Myocyte (in vitro differentiated cells): ENCODE data around the gene DNER. TPM values are rescaled to one million over a fixed set of nuclear protein-coding genes. Genes with fewer than 3 reads are reported as not detected.
"Not testable (repeated sequence)": the region's sequence is repeated elsewhere in the genome, so short reads cannot be mapped to it uniquely, and the experiment has no call there.

Experiments
- DNase-seq: peaks from one replicate; pipeline ENCODE4 v3.0.0-alpha.2; 2012; ENCODE audit warnings: low read depth
- total RNA-seq: library from RNA; depleted of rRNA; stranded (reverse); fragments of >200 nt; gene quantifications from 2 replicates; pipeline ENCODE4 v1.2.3, GENCODE V29; 2014

The DNER gene
- total RNA-seq, 1 donor from 2014 or later: 0.05 TPM

- DNase-seq: peak; percentile 72
These were observed 370.2 kb downstream of the DNER start for GRCh38 chr2:229344151-229344551.

DNA sequence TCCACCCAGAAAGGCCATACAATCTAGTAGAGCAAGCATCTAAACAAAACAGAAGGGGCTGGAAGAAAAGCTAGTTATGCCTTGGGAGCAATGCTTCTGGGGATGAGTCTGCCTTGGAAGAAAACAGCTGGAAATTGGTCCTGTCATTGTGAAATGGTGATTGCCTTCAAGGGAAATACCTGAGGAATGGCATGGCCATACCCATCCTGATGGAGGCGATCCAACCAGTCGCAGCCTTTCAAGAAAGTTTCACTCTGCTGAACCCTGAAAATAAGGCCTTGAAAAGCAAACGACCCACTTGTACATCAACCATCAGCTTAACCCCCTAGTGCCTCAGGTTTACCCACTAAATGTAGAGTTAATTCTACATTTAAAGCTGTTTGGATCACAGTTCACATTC is 370.7 kb downstream of the DNER start:
- no peak for DNase-seq

DNA sequence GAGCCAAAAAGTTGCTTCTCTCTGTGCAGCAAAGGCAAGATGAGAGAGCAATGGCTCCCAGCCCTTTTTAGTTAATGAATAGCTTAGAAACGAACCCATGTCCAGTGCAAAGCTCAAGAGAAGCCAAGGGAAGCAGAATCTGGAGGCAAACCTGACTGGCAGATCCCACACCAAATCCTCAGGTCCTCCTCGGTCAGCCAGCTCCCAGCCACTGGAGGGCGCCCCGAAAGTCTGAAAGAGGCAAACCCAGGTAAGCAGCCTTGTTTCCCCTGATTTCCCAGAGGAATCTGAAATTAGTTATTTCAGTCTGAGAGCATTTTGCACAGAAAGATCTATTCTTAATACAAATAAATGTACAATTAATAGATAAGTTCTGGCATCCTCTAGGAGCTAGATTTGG is 372.0 kb downstream of the DNER start:
- peak; percentile 11 for DNase-seq

GRCh38 chr2:229340086-229340760 is 374.1 kb downstream of the DNER start:
- DNase-seq: peak; percentile 79

- DNase-seq: peak; percentile 32
These were observed 374.7 kb downstream of the DNER start for GRCh38 chr2:229339618-229340017.

DNA sequence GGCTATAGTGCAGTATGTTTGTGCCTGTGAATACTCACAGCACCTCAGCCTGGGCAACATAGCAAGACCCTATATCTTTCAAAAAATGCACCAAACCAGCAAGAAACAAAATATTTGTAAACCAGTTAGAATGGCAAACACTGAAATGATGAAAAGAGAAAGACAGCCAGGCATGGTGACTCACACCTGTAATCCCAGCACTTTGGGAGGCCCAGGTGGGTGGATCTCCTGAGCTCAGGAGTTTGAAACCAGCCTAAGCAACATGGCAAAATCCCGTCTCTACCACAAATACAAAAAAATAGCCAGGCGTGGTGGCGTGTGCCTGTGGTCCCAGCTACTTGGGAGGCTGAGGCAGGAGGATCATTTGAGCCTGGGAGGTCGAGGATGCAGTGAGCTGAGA is 375.2 kb downstream of the DNER start:
- DNase-seq: not testable (repeated sequence)

GRCh38 chr2:229335877-229336346 is 378.4 kb downstream of the DNER start:
- DNase-seq: no peak

- DNase-seq: no peak
These were observed 379.0 kb downstream of the DNER start for GRCh38 chr2:229335330-229335729.

DNA sequence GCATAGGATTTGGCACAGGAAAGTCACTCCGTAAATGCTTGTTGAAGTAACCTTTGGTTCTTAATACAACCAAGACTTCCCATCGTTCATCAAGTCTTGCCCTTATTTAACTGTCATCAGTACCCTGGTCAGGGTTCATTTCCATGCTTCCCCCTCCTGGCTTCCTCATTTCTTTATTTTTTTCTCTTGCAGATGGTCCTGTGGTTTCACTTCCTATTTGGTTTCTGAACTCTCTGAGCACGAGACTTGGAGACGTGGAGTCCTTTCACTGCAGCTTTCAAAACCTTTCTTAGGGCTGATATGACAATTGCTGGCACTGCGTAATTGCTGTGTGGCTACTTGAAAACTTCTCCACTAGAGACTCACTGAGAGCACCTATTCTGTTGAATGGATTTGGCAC is 383.4 kb downstream of the DNER start:
- no peak for DNase-seq

DNA sequence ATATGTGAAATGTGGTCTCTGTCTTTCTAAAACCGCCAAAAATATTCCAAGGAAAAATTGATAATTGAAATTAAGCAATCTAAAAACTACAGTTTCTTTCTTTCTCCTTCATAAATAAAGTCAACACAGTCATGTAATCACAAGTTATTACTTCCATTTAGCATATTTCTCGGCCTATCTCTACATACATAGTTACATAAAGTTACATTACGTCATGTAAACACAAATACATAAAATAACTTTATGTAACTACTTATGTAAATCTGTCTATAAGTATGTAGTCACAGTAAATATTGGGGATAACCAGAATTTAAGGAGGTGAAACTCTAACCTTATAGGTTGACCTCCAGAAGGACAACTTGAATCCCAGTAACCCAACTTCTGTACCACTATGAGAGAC is 394.8 kb downstream of the DNER start:
- no peak for DNase-seq

DNA sequence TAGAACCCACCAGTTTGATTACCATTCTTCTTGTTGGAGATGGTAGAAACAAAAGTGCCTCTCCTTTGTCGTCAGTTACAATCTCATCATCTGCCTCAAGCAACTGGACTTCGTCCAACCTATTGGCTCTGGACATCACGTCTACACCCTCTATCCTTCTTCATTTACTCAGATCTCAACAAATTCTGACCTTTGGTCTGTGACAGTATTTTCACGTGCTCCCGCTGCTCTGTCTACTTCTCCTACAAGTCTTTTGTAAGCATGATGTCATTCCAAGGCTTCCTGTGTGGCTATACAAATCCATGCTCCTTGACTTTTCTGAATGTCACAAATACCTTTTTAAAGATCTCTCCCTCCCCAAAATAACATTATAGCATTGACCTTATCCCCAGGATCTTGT is 400.2 kb downstream of the DNER start:
- DNase-seq: no peak

GRCh38 chr2:229313591-229313990 is 400.8 kb downstream of the DNER start:
- peak; percentile 43 for DNase-seq

Other genes with a start within 250 kb of the DNER start
- 167 and 173 TPM in 2 replicates for gene TRIP12, start 207.5 kb upstream of the DNER start, total RNA-seq
- gene FBXO36, start 207.9 kb upstream of the DNER start, total RNA-seq: 1.5 and 2.1 TPM in 2 replicates